Suprapubic skin (tissue), 4 donors: ENCODE data around the gene NTRK1. TPM values are rescaled to one million over a fixed set of nuclear protein-coding genes. Genes with fewer than 3 reads are reported as not detected.
A peak's percentile ranks its signal among the peaks of the same experiment; 100 is the strongest.

Experiments used
- DNase-seq, 2 donors: peaks; one replicate each; pipeline ENCODE4 v3.0.0-alpha.2; 2019; ENCODE audit warnings: low spot score in 2 of 2
- H3K27ac ChIP-seq: fragments of 200-600 bp; sonication (generic); one replicate; pipeline ENCODE4 v1.5.1; 2019
- H3K27me3 ChIP-seq: fragments of 200-600 bp; sonication (generic); one replicate; pipeline ENCODE4 v1.5.1; 2019
- H3K36me3 ChIP-seq: fragments of 200-600 bp; sonication (generic); one replicate; pipeline ENCODE4 v1.5.1; 2019
- H3K4me1 ChIP-seq: fragments of 200-600 bp; sonication (generic); one replicate; pipeline ENCODE4 v1.5.1; 2019
- H3K4me3 ChIP-seq: fragments of 200-600 bp; sonication (generic); one replicate; pipeline ENCODE4 v1.5.1; 2019; ENCODE audit warnings: mild to moderate bottlenecking
- H3K9me3 ChIP-seq: fragments of 200-600 bp; sonication (generic); one replicate; pipeline ENCODE4 v1.5.1; 2019
- EP300 ChIP-seq: sonication (generic); formaldehyde crosslinking; IDR thresholded peaks from one replicate; pipeline ENCODE4 v1.6.1; 2017; ENCODE audit warnings: antibody characterized with exemption
- POLR2A ChIP-seq, 2 donors: fragments of 450-650 bp; IDR thresholded peaks; one replicate each; pipeline ENCODE4 v1.6.1; 2017; ENCODE audit warnings: antibody characterized with exemption in 2 of 2, mild to moderate bottlenecking in 2 of 2, moderate library complexity in 2 of 2
- POLR2AphosphoS5 ChIP-seq, 3 donors: sonication (generic); formaldehyde crosslinking; IDR thresholded peaks; one replicate each; pipeline ENCODE4 v1.6.1; 2017; ENCODE audit warnings: antibody characterized with exemption in 3 of 3
- WGBS: methylation state at CpG from one replicate; pipeline ENCODE4 v1.1.5; 2018; 5-methylcytosine and 5-hydroxymethylcytosine counted together
- total RNA-seq, 4 donors: library from RNA; depleted of rRNA; stranded (reverse); fragments of >200 nt; gene quantifications; one replicate each; pipeline ENCODE4 v1.1.0, GENCODE V29; 2016
- TF ChIP-seq, protein P1 (sequence below), 2 donors: fragments of 200-600 bp in 1 of 2; fragments of 450-650 bp in 1 of 2; sonication (generic) in 1 of 2; IDR thresholded peaks; one replicate each; pipeline ENCODE4 v1.5.1; 2016 to 2019; ENCODE audit warnings: antibody characterized with exemption in 2 of 2, mild to moderate bottlenecking in 1 of 2, moderate library complexity in 1 of 2

Gene NTRK1
- total RNA-seq, 4 donors from 2014 or later, result 0.32 TPM; not detected in 3

DNA sequence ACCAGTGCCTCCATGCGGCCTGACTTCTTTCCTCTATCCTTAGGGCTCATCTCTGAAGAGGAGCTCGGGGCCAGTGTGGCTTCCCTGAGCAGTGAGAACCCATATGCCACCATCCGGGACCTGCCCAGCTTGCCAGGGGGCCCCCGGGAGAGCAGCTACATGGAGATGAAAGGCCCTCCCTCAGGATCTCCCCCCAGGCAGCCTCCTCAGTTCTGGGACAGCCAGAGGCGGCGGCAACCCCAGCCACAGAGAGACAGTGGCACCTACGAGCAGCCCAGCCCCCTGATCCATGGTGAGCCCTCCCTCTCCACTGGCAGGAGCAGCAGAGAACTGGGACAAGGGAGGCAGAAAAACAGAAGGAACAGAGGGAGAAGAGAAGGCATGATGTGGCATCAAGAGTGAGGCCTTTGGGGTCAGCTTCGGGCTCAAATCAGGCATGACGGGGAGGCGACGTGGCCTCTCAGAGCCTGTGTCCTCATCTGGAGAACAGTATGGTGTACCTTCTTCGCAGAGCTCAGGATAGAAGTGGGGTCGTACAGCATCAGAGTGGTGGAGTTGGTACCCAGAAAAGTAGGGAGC is 53.2 kb downstream of the NTRK1 start:
- no peak for TF ChIP-seq EP300
- TF ChIP-seq, protein P1, sequence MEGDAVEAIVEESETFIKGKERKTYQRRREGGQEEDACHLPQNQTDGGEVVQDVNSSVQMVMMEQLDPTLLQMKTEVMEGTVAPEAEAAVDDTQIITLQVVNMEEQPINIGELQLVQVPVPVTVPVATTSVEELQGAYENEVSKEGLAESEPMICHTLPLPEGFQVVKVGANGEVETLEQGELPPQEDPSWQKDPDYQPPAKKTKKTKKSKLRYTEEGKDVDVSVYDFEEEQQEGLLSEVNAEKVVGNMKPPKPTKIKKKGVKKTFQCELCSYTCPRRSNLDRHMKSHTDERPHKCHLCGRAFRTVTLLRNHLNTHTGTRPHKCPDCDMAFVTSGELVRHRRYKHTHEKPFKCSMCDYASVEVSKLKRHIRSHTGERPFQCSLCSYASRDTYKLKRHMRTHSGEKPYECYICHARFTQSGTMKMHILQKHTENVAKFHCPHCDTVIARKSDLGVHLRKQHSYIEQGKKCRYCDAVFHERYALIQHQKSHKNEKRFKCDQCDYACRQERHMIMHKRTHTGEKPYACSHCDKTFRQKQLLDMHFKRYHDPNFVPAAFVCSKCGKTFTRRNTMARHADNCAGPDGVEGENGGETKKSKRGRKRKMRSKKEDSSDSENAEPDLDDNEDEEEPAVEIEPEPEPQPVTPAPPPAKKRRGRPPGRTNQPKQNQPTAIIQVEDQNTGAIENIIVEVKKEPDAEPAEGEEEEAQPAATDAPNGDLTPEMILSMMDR (IDR thresholded peaks at IDR 0.05), result no peak
- TF ChIP-seq POLR2AphosphoS5 (IDR thresholded peaks at IDR 0.05), result no peak
- TF ChIP-seq POLR2A (IDR thresholded peaks at IDR 0.05), result no peak
- no peak for DNase-seq
- Histone ChIP-seq H3K4me3 (no peak overlapping the region), H3K36me3 (peaks cover 6% of the 10 kb centered on the region), H3K4me1 (peaks cover 2% of the 10 kb centered on the region), H3K27ac (no peak overlapping the region), H3K9me3 (no peaks in the 10 kb centered on the region), H3K27me3 (peaks cover 42% of the 10 kb centered on the region)
- 83% methylated on average over 13 of the region's 13 CpGs for WGBS

DNA sequence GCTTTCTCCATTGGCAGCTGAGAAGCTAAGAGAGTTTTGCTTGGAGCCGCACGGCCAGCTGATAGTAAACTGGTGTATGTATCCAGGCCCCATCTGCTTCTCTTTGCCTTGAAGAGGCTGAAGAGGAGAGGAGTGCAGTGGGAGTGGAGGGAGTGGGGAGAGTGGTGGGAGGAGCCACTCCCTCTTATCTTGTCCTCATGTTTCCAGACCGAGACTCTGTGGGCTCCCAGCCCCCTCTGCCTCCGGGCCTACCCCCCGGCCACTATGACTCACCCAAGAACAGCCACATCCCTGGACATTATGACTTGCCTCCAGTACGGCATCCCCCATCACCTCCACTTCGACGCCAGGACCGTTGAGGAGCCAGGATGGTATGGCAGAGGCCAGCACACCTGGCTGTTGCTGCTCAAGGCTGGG is 53.8 kb downstream of the NTRK1 start:
- no peaks in the 10 kb centered on the region for H3K9me3 ChIP-seq
- H3K27me3 ChIP-seq, result peaks cover 41% of the 10 kb centered on the region
- peaks cover 6% of the 10 kb centered on the region for H3K36me3 ChIP-seq
- no peak for TF ChIP-seq POLR2AphosphoS5 (IDR thresholded peaks at IDR 0.05)
- TF ChIP-seq, protein P1 (IDR thresholded peaks at IDR 0.05), result no peak
- TF ChIP-seq POLR2A (IDR thresholded peaks at IDR 0.05), result no peak
- TF ChIP-seq EP300, result no peak
- H3K27ac ChIP-seq, result no peak overlapping the region
- H3K4me3 ChIP-seq, result no peak overlapping the region
- H3K4me1 ChIP-seq, result no peaks in the 10 kb centered on the region
- no peak for DNase-seq
- WGBS, result 81% methylated on average over 9 of the region's 9 CpGs

DNA sequence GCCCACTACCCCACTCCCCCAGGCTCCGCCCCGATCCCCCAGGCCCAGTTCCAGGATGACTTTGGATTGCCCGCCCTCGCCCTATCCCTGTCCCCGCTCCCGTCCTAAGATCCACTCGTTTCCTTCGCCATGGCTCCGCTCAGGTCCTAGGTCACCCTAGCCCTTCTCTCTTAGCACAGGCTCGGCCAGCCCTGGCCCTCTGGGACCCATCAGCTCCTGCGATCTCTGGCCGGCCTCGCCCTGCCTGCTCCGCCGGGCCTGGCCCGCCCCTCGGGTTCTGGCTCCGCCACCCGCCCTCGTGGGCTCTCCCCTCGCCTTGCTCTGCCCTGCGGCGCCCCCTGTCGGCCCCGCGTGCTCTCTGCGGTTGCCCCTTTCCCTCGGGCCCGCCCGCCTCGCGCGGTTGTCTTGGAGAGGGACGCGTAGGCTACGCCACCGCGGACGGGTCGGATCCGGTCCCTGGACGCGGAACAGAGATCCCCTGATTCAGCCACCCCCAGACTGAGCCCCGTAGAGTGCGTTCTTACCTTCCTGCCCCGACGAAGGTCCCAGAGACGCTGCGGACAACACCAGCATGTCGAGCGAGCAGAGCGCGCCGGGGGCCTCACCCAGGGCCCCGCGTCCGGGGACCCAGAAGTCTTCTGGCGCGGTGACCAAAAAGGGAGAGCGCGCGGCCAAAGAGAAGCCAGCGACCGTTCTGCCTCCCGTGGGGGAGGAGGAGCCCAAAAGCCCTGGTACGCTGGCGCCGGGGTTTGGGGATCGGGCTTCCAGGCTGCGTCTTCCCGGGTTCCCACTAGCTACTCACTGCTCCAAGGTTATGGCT is 59.8 kb downstream of the NTRK1 start, which contains the start of gene LRRC71:
TSS of gene LRRC71 (plus strand) at position 400 of the 820 bp plus-strand sequence. CDS start at position 572, 172 bp downstream.
- no peaks in the 10 kb centered on the region for H3K9me3 ChIP-seq
- WGBS, result 11% methylated on average over 26 of the region's 71 CpGs

DNA sequence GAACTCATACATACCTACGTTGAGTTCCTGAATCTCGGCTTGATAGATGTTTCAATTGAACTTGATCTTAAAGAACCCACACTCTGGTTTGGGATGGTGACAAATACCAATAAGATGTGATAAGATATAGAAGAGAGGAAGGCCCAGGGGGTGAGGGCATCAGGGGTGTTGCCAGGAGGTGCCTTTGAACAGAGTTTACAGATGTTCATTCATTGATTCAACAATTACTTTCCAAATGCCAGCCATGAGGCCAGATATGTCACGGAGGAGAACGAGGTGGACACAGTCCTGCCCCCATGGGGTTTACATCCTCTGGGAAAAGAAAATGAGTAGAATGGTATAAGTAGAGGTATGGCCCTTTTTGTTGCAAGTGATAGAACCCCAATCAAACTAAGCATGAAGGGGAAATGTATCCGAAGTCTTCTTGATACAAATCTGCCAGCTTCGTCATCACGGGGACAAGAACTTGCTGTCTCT is 60.4 kb downstream of the NTRK1 start:
- H3K36me3 ChIP-seq, result no peaks in the 10 kb centered on the region
- WGBS, result 62% methylated on average over 7 of the region's 7 CpGs
- peaks cover 23% of the 10 kb centered on the region for H3K4me1 ChIP-seq
- no peaks in the 10 kb centered on the region for H3K9me3 ChIP-seq
- no peak for DNase-seq
- TF ChIP-seq, protein P1 (IDR thresholded peaks at IDR 0.05), result no peak
- TF ChIP-seq EP300 (no peak), POLR2A (IDR thresholded peaks at IDR 0.05) (no peak), POLR2AphosphoS5 (IDR thresholded peaks at IDR 0.05) (no peak)
- H3K4me3 ChIP-seq, result no peak overlapping the region
- H3K27me3 ChIP-seq, result peaks cover 75% of the 10 kb centered on the region
- H3K27ac ChIP-seq, result no peak overlapping the region

More for the DNA sequence above, 59.8 kb downstream of the NTRK1 start, which contains the start of gene LRRC71:
- TF ChIP-seq POLR2A (IDR thresholded peaks at IDR 0.05) (no peak), POLR2AphosphoS5 (IDR thresholded peaks at IDR 0.05) (peak in 1 of 3 donors; percentile 18)
- TF ChIP-seq, protein P1 (IDR thresholded peaks at IDR 0.05), result peak; percentile 53 to 87
- Histone ChIP-seq H3K27me3 (peaks cover 69% of the 10 kb centered on the region), H3K4me1 (peaks cover 23% of the 10 kb centered on the region), H3K4me3 (peak within 1 kb of the TSS; percentile 25), H3K36me3 (no peaks in the 10 kb centered on the region), H3K27ac (no peak within 1 kb of the TSS)
- no peak for DNase-seq
